AG09319 (cell line): ENCODE results near the gene ANKRD11.

Experiments
- DNase-seq: peaks from one replicate; pipeline ENCODE4 v3.0.0-alpha.2; 2010; ENCODE audit warnings: low read depth; ENCODE audit errors: extremely low read depth
- TF ChIP-seq, protein P1 (sequence below): IDR thresholded peaks from 2 replicates; pipeline ENCODE4 v1.5.1; 2011; ENCODE audit warnings: low read depth, mild to moderate bottlenecking, inconsistent platforms, low read length, moderate library complexity

ANKRD11 gene

DNA sequence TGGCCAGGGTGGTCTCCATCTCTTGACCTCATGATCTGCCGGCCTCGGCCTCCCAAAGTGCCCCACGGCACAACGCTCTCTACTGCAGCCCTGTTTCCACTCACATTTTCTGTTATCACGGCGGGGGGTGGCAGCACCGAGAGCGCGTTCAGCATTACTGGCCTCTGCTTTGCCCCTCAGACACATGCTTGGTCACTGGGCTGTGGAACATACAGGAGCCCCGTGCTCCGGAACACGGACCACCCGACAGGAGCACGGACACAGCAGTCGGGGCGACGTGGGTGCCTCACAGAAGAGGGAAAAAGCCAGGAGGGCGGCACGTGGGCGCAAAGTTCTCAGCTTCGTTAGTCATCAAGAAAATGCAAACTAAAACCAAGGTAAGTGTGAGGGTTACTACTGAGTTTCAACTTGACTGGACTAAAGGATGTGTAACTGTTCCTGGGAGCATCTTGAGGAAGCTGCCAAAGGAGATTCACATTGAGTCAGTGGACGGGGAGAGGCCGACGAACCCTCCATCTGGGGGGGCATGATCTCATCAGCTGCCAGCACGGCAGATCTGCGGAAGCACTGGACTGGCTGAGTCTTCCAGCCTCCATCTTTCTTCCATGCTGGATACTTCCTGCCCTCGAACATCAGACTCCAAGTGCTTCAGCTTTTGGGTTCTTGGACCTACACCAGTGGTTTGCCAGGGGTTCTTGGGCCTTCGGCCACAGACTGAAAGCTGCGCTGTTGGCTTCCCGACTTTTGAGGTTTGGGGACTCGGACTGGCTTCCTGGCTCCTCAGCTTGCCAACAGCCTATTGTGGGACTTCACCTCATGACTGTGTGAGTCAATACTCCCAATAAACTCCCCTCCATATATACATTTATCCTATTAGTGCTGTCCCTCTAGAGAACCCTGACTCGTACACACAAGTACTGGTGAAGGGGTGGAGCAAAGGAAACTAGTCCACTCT lies 166.0 kb downstream of the ANKRD11 start:
- DNase-seq: no peak
- TF ChIP-seq, protein P1, sequence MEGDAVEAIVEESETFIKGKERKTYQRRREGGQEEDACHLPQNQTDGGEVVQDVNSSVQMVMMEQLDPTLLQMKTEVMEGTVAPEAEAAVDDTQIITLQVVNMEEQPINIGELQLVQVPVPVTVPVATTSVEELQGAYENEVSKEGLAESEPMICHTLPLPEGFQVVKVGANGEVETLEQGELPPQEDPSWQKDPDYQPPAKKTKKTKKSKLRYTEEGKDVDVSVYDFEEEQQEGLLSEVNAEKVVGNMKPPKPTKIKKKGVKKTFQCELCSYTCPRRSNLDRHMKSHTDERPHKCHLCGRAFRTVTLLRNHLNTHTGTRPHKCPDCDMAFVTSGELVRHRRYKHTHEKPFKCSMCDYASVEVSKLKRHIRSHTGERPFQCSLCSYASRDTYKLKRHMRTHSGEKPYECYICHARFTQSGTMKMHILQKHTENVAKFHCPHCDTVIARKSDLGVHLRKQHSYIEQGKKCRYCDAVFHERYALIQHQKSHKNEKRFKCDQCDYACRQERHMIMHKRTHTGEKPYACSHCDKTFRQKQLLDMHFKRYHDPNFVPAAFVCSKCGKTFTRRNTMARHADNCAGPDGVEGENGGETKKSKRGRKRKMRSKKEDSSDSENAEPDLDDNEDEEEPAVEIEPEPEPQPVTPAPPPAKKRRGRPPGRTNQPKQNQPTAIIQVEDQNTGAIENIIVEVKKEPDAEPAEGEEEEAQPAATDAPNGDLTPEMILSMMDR: no peak

DNA sequence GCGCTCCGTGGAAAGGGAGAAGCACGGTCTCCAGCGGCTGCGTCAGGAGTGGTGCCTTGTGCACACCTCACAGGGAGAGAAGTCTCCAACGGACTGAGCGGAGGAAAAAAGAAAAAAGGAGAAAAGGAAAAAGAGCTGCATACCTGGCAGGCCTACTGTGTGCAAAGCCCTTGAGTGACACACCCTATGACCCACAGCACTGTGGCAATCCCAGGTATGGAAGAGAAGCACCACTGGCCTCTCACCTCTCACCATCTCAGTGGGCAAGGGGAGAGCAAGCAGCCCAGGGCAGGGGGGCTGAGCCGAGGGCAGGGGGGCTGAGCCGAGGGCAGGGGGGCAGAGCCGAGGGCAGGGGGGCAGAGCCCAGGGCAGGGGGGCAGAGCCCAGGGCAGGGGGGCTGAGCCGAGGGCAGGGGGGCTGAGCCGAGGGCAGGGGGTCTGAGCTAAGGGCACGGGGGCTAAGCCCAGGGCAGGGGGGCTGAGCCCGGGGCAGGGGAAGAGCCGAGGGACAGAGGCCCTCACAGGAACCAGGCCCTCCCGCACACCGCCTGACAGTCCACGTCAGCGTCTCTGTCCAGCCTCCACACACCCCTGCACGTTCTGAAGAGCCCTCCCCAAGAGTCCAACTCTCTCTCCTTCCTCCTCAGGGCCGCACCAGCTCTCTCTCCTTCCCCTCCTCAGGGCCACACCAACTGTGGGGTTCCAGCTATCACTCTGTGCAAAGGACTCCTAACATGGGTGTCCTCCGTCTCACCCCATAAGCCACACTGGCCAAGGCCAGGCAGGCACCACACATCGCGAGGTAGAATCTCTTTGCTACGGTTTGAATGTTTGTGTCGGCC lies 167.0 kb downstream of the ANKRD11 start:
- no peak for DNase-seq
- TF ChIP-seq, protein P1: no peak

DNA sequence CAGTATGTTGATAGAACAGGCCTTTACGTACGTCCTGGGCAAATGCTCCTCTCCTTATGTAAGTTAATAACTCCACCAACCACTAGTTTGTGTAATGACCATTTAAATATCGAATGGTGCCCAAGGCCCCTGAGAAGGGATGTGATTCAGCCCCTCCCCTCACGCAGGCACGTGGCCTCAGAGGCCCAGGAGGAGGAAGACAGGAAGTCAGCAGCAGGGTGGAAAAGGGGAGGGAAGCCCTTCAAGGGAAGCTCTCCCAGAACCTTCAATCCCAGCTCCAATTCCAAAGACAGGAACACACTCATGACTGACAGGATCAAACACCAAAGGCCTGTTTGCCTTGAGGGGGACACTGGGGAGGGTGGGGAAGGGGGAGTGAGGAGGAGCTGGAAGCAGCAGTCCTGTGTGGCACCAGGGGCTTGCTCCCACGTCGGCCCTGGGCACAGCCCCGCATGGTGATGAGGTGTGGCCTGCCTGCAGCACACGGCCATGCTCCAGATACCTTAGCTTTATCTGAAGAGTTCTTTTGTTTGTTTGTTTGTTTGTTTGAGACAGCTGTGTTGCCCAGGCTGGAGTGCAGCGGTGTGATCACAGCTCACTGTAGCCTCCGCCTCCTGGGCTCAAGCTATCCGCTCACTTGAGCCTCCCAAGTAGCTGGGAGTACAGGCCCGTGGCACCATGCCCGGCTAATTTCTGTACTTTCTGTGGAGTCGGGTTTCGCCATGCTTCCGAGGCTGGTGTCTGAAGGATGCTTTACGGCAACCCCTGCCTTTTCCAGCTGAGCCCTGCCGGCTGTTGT lies 167.8 kb downstream of the ANKRD11 start:
- peak; percentile 61 for DNase-seq

DNA sequence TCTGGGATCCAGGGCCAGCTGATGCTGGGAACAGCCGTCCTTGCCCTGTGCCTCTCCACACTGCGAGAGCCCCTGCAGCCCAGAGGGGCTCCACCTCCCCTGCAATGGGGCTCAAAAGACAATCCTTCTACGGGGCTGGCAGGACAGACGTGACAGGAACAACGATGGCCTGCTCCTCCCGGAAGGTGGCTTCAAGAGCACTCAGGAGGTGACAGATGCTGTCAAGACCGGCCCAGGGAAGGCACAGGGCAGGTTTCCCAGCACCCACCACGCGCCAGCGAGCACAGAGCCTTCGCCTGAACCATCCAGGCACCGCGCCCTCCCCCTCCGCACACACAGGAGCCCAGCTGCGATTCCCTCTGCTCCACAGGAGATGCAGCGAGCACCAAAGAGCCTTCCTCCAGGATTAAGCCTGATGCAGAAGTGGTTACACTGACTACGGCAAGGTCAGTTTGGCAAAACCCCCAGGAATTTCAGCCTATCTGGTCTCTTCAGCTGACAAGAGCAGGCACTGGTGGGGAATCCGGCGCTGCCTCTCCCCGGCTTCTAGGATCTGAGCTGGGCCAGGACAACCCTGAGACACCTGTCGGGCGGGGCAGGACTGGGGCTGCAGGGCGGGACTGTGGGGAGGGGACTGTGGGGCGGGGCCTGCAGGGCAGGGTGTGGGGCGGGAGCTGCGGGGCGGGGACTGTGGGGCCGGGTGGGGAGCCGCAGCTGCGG lies 169.4 kb downstream of the ANKRD11 start:
- TF ChIP-seq, protein P1: no peak
- no peak for DNase-seq

More for the DNA sequence above, 167.8 kb downstream of the ANKRD11 start:
- TF ChIP-seq, protein P1: no peak

DNA sequence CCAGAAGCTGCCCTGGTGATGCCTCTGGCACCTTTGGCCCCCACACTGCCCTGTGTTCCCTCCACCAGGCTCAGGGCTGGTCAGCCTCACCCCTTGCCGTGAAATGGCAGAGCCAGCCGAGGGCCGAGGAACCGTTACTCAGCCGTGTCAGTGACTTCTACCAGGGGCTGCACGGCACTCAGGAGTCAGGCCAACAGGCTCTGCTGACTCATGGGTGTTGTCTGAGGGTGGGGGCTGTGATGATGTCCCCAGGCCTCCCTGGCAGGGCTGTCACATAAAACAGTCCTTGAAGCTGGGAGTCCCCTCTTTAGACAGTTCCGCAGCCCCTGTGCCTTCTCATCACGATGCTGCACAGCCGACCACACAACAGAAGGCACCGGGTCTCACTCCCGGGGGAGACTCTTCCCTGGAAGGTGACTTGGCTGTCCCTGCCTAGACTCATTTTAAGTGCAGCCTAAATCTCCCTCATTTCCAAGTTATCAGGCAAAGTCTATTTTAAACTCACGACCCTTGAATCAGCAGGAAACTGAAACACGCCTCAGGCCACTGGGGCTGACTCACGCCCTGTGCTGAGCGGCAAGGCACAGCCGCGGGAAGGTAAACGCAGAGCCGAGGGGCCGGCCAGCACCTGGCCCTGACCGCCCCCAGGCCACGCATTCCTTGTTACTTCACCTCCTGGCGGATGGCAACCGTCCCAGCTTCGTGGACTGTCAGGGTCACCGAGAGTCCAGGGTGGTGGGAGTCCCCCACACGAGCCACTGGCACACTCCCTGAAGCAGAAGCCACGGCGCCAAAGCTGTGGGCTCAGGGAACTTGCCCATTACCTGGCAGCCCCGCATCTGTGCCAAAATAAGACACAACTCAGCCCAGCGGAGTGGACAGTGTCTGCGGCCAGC lies 170.2 kb downstream of the ANKRD11 start:
- no peak for DNase-seq
- TF ChIP-seq, protein P1: no peak

DNA sequence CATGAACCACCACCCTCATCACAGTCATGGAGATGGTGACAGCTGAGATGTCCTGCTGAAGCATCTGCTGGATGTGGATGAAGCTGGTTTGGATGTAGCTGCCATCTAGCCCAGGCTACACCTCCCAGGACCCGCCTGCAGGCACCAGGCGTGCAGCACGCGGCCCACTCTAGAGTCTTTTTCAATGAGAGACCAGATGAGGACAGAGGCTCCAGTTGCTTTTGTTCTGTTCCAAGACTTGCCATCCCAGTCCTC lies 170.8 kb downstream of the ANKRD11 start:
- DNase-seq: no peak
- TF ChIP-seq, protein P1: no peak
